ACC112 (cell line): ENCODE measurements around the gene GABRP.

Experiments
- H2AFZ ChIP-seq: fragments of 200-600 bp; sonication (generic); one replicate; pipeline ENCODE4 v1.6.0; 2017; ENCODE audit warnings: antibody characterized with exemption, low read length; ENCODE audit not compliant: unreplicated experiment
- H3K27ac ChIP-seq: fragments of 200-600 bp; sonication (generic); 2 replicates; pipeline ENCODE4 v1.5.1; 2014; ENCODE audit warnings: low read depth, mild to moderate bottlenecking, antibody characterized with exemption, low read length, moderate library complexity
- H3K27me3 ChIP-seq: fragments of 200-600 bp; sonication (generic); 2 replicates; pipeline ENCODE4 v1.6.1; 2014; ENCODE audit warnings: mild to moderate bottlenecking, antibody characterized with exemption, low read length, moderate library complexity, mixed read lengths; ENCODE audit not compliant: insufficient read depth
- H3K36me3 ChIP-seq: fragments of 200-600 bp; sonication (generic); 2 replicates; pipeline ENCODE4 v1.6.1; 2016; ENCODE audit warnings: mild to moderate bottlenecking, antibody characterized with exemption, low read length, moderate library complexity, mixed read lengths; ENCODE audit not compliant: insufficient read depth
- H3K4me1 ChIP-seq: fragments of 200-600 bp; sonication (generic); one replicate; pipeline ENCODE4 v1.6.1; 2016; ENCODE audit warnings: low read length, mixed read lengths; ENCODE audit not compliant: insufficient read depth, unreplicated experiment, control insufficient read depth
- H3K4me3 ChIP-seq: fragments of 200-600 bp; sonication (generic); 2 replicates; pipeline ENCODE4 v1.5.1; 2014; ENCODE audit warnings: mild to moderate bottlenecking, low read depth, low read length
- H3K79me2 ChIP-seq: fragments of 200-600 bp; sonication (generic); one replicate; pipeline ENCODE4 v1.6.0; 2016; ENCODE audit warnings: low read length; ENCODE audit not compliant: control insufficient read depth, unreplicated experiment, insufficient read depth

GABRP gene

GRCh38 chr5:170746075-170746960, 37.2 kb upstream of the GABRP start:
- no peaks in the 10 kb centered on the region for H3K79me2 ChIP-seq
- no peak overlapping the region for H3K4me3 ChIP-seq
- no peak overlapping the region for H3K27ac ChIP-seq
- no peaks in the 10 kb centered on the region for H3K36me3 ChIP-seq
- H3K27me3 ChIP-seq: peaks cover 36% of the 10 kb centered on the region
- no peaks in the 10 kb centered on the region for H3K4me1 ChIP-seq
- no peak overlapping the region for H2AFZ ChIP-seq

- H3K4me1 ChIP-seq: no peaks in the 10 kb centered on the region
These were observed 36.6 kb upstream of the GABRP start for GRCh38 chr5:170746961-170747340.

GRCh38 chr5:170747357-170747756, 36.2 kb upstream of the GABRP start:
- no peak overlapping the region for H3K27ac ChIP-seq
- H3K27me3 ChIP-seq: peaks cover 33% of the 10 kb centered on the region
- H3K79me2 ChIP-seq: no peaks in the 10 kb centered on the region
- H3K4me3 ChIP-seq: no peak overlapping the region
- no peak overlapping the region for H2AFZ ChIP-seq
- H3K36me3 ChIP-seq: no peaks in the 10 kb centered on the region
- H3K4me1 ChIP-seq: no peaks in the 10 kb centered on the region

More at GRCh38 chr5:170746961-170747340, 36.6 kb upstream of the GABRP start:
- Histone ChIP-seq H3K4me3 (no peak overlapping the region), H3K79me2 (no peaks in the 10 kb centered on the region), H2AFZ (no peak overlapping the region), H3K36me3 (no peaks in the 10 kb centered on the region), H3K27me3 (peaks cover 35% of the 10 kb centered on the region), H3K27ac (no peak overlapping the region)

GRCh38 chr5:170747851-170748250, 35.7 kb upstream of the GABRP start:
- no peak overlapping the region for H2AFZ ChIP-seq
- no peaks in the 10 kb centered on the region for H3K79me2 ChIP-seq
- no peak overlapping the region for H3K27ac ChIP-seq
- H3K4me1 ChIP-seq: no peaks in the 10 kb centered on the region
- H3K36me3 ChIP-seq: no peaks in the 10 kb centered on the region
- H3K4me3 ChIP-seq: no peak overlapping the region
- H3K27me3 ChIP-seq: peaks cover 37% of the 10 kb centered on the region

GRCh38 chr5:170748951-170749471, 34.5 kb upstream of the GABRP start:
- no peaks in the 10 kb centered on the region for H3K4me1 ChIP-seq
- H3K27ac ChIP-seq: no peak overlapping the region
- H2AFZ ChIP-seq: no peak overlapping the region
- no peaks in the 10 kb centered on the region for H3K36me3 ChIP-seq
- no peaks in the 10 kb centered on the region for H3K79me2 ChIP-seq
- peaks cover 27% of the 10 kb centered on the region for H3K27me3 ChIP-seq
- H3K4me3 ChIP-seq: no peak overlapping the region

- no peak overlapping the region for H3K27ac ChIP-seq
- H3K79me2 ChIP-seq: no peaks in the 10 kb centered on the region
- no peaks in the 10 kb centered on the region for H3K4me1 ChIP-seq
- peaks cover 27% of the 10 kb centered on the region for H3K27me3 ChIP-seq
- no peak overlapping the region for H2AFZ ChIP-seq
- no peak overlapping the region for H3K4me3 ChIP-seq
- no peaks in the 10 kb centered on the region for H3K36me3 ChIP-seq
These were observed 33.6 kb upstream of the GABRP start for GRCh38 chr5:170749911-170750431.

- no peak overlapping the region for H3K27ac ChIP-seq
- H2AFZ ChIP-seq: no peak overlapping the region
- peaks cover 27% of the 10 kb centered on the region for H3K27me3 ChIP-seq
- H3K36me3 ChIP-seq: no peaks in the 10 kb centered on the region
- no peaks in the 10 kb centered on the region for H3K4me1 ChIP-seq
- H3K79me2 ChIP-seq: no peaks in the 10 kb centered on the region
- no peak overlapping the region for H3K4me3 ChIP-seq
These were observed 32.7 kb upstream of the GABRP start for GRCh38 chr5:170750791-170751190.

- no peak overlapping the region for H3K27ac ChIP-seq
- no peaks in the 10 kb centered on the region for H3K79me2 ChIP-seq
- peaks cover 27% of the 10 kb centered on the region for H3K27me3 ChIP-seq
- no peaks in the 10 kb centered on the region for H3K4me1 ChIP-seq
- H3K4me3 ChIP-seq: no peak overlapping the region
- no peaks in the 10 kb centered on the region for H3K36me3 ChIP-seq
- no peak overlapping the region for H2AFZ ChIP-seq
These were observed 31.9 kb upstream of the GABRP start for GRCh38 chr5:170751631-170752030.

GRCh38 chr5:170752257-170753215, 31.0 kb upstream of the GABRP start:
- Histone ChIP-seq H3K4me1 (no peaks in the 10 kb centered on the region), H2AFZ (no peak overlapping the region), H3K36me3 (no peaks in the 10 kb centered on the region), H3K79me2 (no peaks in the 10 kb centered on the region), H3K27me3 (peaks cover 27% of the 10 kb centered on the region), H3K4me3 (no peak overlapping the region), H3K27ac (no peak overlapping the region)

- H3K79me2 ChIP-seq: no peaks in the 10 kb centered on the region
- no peak overlapping the region for H3K27ac ChIP-seq
- H3K27me3 ChIP-seq: peaks cover 27% of the 10 kb centered on the region
- H3K4me1 ChIP-seq: no peaks in the 10 kb centered on the region
- no peaks in the 10 kb centered on the region for H3K36me3 ChIP-seq
- no peak overlapping the region for H3K4me3 ChIP-seq
- no peak overlapping the region for H2AFZ ChIP-seq
These were observed 30.2 kb upstream of the GABRP start for GRCh38 chr5:170753311-170753710.
